K562 (cell line): Measurements from ENCODE around the gene RBMS3. TPM values are rescaled to one million over a fixed set of nuclear protein-coding genes. Genes with fewer than 3 reads are reported as not detected.

Experiments used
- ATAC-seq: fragments of 200-7000 bp; cut with Tn5 transposase; 3 replicates; pipeline ENCODE4 v1.9.1; 2020; ENCODE audit warnings: moderate library complexity
- BruUV-seq: library from RNA; stranded (reverse); fragments of 400-500 nt; replicated peaks from 2 replicates; lab custom pipeline; 2021; lab: Mats Ljungman, UMichigan
- CTCF ChIA-PET: fragments of 300-600 bp; formaldehyde crosslinking; extraction: SDS; loops from one replicate; lab custom pipeline; 2021; ENCODE audit warnings: low intra/inter-chr PET ratio; lab: Yijun Ruan, JAX
- POLR2A ChIA-PET: fragments of 300-600, 350-650 bp; sonication (Branson Sonifier 250); formaldehyde crosslinking; extraction: SDS; loops from one replicate; lab custom pipeline; 2021; ENCODE audit warnings: antibody characterized with exemption, inconsistent platforms; lab: Yijun Ruan, JAX
- DNase-seq, 4 experiments: peaks; one replicate each; pipeline versions ENCODE4 v3.0.0 to v3.0.0-alpha.2; 2011 to 2018; ENCODE audit warnings: low spot score in 3 of 4, mixed read lengths in 3 of 4; ENCODE audit errors: extremely low read depth in 1 of 4
- FAIRE-seq: peaks from 2 replicates; lab custom pipeline; 2011; peaks lifted over from hg19 to GRCh38; lab: Jason Lieb, UNC
- H2AFZ ChIP-seq: 2 replicates; pipeline ENCODE4 v1.6.0; 2011; ENCODE audit warnings: low read depth, low read length, control low read depth, inconsistent platforms
- H3K27ac ChIP-seq: fragments of 200-600 bp; 3 replicates; pipeline ENCODE4 v1.8.0; 2011; ENCODE audit warnings: low read depth, mild to moderate bottlenecking, control low read depth, inconsistent platforms, low read length, moderate library complexity, mixed read lengths; ENCODE audit errors: extremely low read depth
- H3K27me3 ChIP-seq, 2 experiments: fragments of 300-600 bp in 1 of 2; 2 replicates in 1 of 2; 3 replicates in 1 of 2; pipeline versions ENCODE4 v1.6.0 to v1.8.0; 2011; ENCODE audit warnings: inconsistent platforms in 2 of 2, low read length in 2 of 2, mild to moderate bottlenecking in 1 of 2, mixed read lengths in 1 of 2, moderate library complexity in 1 of 2; ENCODE audit not compliant: control insufficient read depth in 2 of 2, insufficient read depth in 2 of 2
- H3K36me3 ChIP-seq: fragments of 300-600 bp; 3 replicates; pipeline ENCODE4 v1.8.0; 2011; ENCODE audit warnings: mild to moderate bottlenecking, low read length, inconsistent platforms; ENCODE audit not compliant: control insufficient read depth, insufficient read depth
- H3K4me1 ChIP-seq, 2 experiments: fragments of 200-600 bp in 1 of 2; replicated peaks in 1 of 2; 2 replicates in 1 of 2; 3 replicates in 1 of 2; pipeline versions ENCODE4 v1.5.1 to v1.8.0; 2011; ENCODE audit warnings: inconsistent platforms in 2 of 2, low read length in 2 of 2, mild to moderate bottlenecking in 1 of 2, mixed read lengths in 1 of 2, moderate library complexity in 1 of 2; ENCODE audit not compliant: control insufficient read depth in 2 of 2, insufficient read depth in 2 of 2
- H3K4me2 ChIP-seq: 2 replicates; pipeline ENCODE4 v1.6.1; 2011; ENCODE audit warnings: low read length, control low read depth, inconsistent platforms, mixed read lengths; ENCODE audit not compliant: insufficient read depth
- H3K4me3 ChIP-seq: fragments of 200-600 bp; sonication (generic), shearing (Covaris generic); 2 replicates; pipeline ENCODE4 v1.5.1; 2016; ENCODE audit warnings: control low read depth, inconsistent platforms
- H3K79me2 ChIP-seq: fragments of 200-600 bp; 3 replicates; pipeline ENCODE4 v1.8.0; 2011; ENCODE audit warnings: low read length, inconsistent platforms; ENCODE audit not compliant: control insufficient read depth, insufficient read depth
- H3K9ac ChIP-seq, 2 experiments: 2 replicates each; pipeline versions ENCODE4 v1.6.0 to v1.6.1; 2011; ENCODE audit warnings: low read depth in 2 of 2, low read length in 2 of 2, control low read depth in 1 of 2, inconsistent platforms in 1 of 2, mild to moderate bottlenecking in 1 of 2, mixed read lengths in 1 of 2; ENCODE audit not compliant: insufficient read depth in 1 of 2
- H3K9me1 ChIP-seq: one replicate; pipeline ENCODE4 v1.6.0; 2011; ENCODE audit warnings: inconsistent platforms, mild to moderate bottlenecking, low read length, moderate library complexity; ENCODE audit not compliant: control insufficient read depth, insufficient read depth
- H3K9me3 ChIP-seq: replicated peaks from 2 replicates; pipeline ENCODE4 v1.5.1; 2011; ENCODE audit warnings: low read depth, low read length, inconsistent platforms; ENCODE audit not compliant: control insufficient read depth, insufficient read depth
- H4K20me1 ChIP-seq: replicated peaks from 2 replicates; pipeline ENCODE4 v1.6.1; 2011; ENCODE audit warnings: low read length, inconsistent platforms, mixed read lengths; ENCODE audit not compliant: control insufficient read depth, insufficient read depth
- CHD7 ChIP-seq: fragments of 200-600 bp; sonication (generic); IDR thresholded peaks from one replicate; pipeline ENCODE4 v1.6.1; 2012; ENCODE audit warnings: mild to moderate bottlenecking, low read depth, low read length, inconsistent platforms
- MLX ChIP-seq, 2 experiments: fragments of 450-650 bp in 1 of 2; sonication (generic) in 1 of 2; formaldehyde crosslinking; conservative IDR thresholded peaks; 2 replicates each; pipeline versions ENCODE4 v1.4.0 to v1.8.1; 2020 to 2022; ENCODE audit warnings: mild to moderate bottlenecking in 1 of 2, missing genetic modification reagents in 1 of 2
- NR4A1 ChIP-seq, 2 experiments: fragments of 250-450 bp in 1 of 2; fragments of 450-650 bp in 1 of 2; sonication (Bioruptor Pico) in 1 of 2; IDR thresholded peaks; 2 replicates each; pipeline versions ENCODE4 v1.4.0 to v1.6.1; 2016 to 2020; ENCODE audit warnings: mild to moderate bottlenecking in 2 of 2, missing compliant biosample characterization in 1 of 2, missing genetic modification characterization in 1 of 2, moderate library complexity in 1 of 2
- NUFIP1 ChIP-seq: fragments of 450-650 bp; IDR thresholded peaks from 2 replicates; pipeline ENCODE4 v1.6.1; 2018; ENCODE audit not compliant: partially characterized antibody
- PCBP1 ChIP-seq: fragments of 200-400 bp; formaldehyde crosslinking; IDR thresholded peaks from 2 replicates; pipeline ENCODE4 v1.6.1; 2018; ENCODE audit warnings: mild to moderate bottlenecking, low read depth, low read length; ENCODE audit not compliant: poor library complexity, severe bottlenecking
- ZNF449 ChIP-seq: fragments of 250-450 bp; sonication (Bioruptor Pico); IDR thresholded peaks from 2 replicates; pipeline ENCODE4 v1.8.0; 2022; ENCODE audit warnings: moderate library complexity, mild to moderate bottlenecking, inconsistent platforms
- WGBS: fragments of 100-300 bp; shearing (Covaris generic); methylation state at CpG from one replicate; pipeline ENCODE4 v1.1.6; 2016; ENCODE audit warnings: low coverage, mixed read lengths; ENCODE audit not compliant: insufficient coverage; ENCODE audit errors: missing lambda C conversion rate; 5-methylcytosine and 5-hydroxymethylcytosine counted together
- in situ Hi-C: fragments of 300-500 bp; cut with MboI; formaldehyde crosslinking; loops from 4 replicates; pipeline ENCODE4 v1.15.0; 2018; ENCODE audit warnings: inconsistent platforms, mixed read lengths
- intact Hi-C: fragments of 100-400 bp; cut with micrococcal nuclease; formaldehyde crosslinking; loops from 2 replicates; pipeline ENCODE4 v1.14.2; 2022
- polyA plus RNA-seq, 8 experiments: library from polyadenylated mRNA; depleted of rRNA in 4 of 8; stranded (reverse) in 5 of 8; unstranded in 3 of 8; fragments of >200 nt; fragmentation: Nextera tagmentation in 2 of 8; fragmentation: Illumina TruSeq in 1 of 8; extraction: Ambion mirVana in 2 of 8; extraction: Trizol in 1 of 8; gene quantifications; 2 replicates each; pipeline versions ENCODE4 v1.2.1 to v1.2.3, GENCODE V29; 2011 to 2014; ENCODE audit warnings: inconsistent platforms in 1 of 8, missing spikeins in 1 of 8
- total RNA-seq, 7 experiments: library from RNA; depleted of rRNA in 6 of 7; stranded (reverse); fragments of >200 nt in 6 of 7; fragmentation: Illumina TruSeq in 2 of 7; extraction: Trizol in 2 of 7; gene quantifications; 2 replicates each; pipeline versions ENCODE4 v1.2.1 to v1.2.3, GENCODE V29; 2011 to 2021; ENCODE audit warnings: low replicate concordance in 1 of 7

Gene RBMS3
- total and polyA plus RNA-seq, 9 of the 15 experiments (the other 6 are each of a cell fraction or from before 2014, with no cell fraction given), result 0.20 TPM; not detected in 8

- TF ChIP-seq MLX (CRISPR knock-in tag; conservative IDR thresholded peaks at IDR 0.05) (no peak), ZNF449 (no peak), PCBP1 (no peak), NR4A1 (CRISPR knock-in tag; IDR thresholded peaks at IDR 0.05) (no peak), NR4A1 (tag; IDR thresholded peaks at IDR 0.05) (no peak)
- TF ChIP-seq, all 486 proteins: peak for 0
Measured at GRCh38 chr3:29302619-29303018, 21.7 kb downstream of the RBMS3 start (continued).

GRCh38 chr3:29307295-29307694 lies 26.4 kb downstream of the RBMS3 start:
- in situ Hi-C loops, result no loop called here
- no peak for ATAC-seq
- CTCF ChIA-PET, result no interaction called here
- TF ChIP-seq CHD7 (no peak), NUFIP1 (no peak), NR4A1 (CRISPR knock-in tag; IDR thresholded peaks at IDR 0.05) (no peak), NR4A1 (tag; IDR thresholded peaks at IDR 0.05) (no peak)

More at GRCh38 chr3:29307295-29307694, 26.4 kb downstream of the RBMS3 start:
- POLR2A ChIA-PET, result no interaction called here
- no peaks in the 10 kb centered on the region for H3K4me1 ChIP-seq
- no peaks in the 10 kb centered on the region for H3K9me1 ChIP-seq
- no peak overlapping the region for H3K4me2 ChIP-seq
- H4K20me1 ChIP-seq, result no peaks in the 10 kb centered on the region
- WGBS, result 0% methylated on average over 1 of the region's 1 CpG
- no peaks in the 10 kb centered on the region for H3K9me3 ChIP-seq
- H3K27me3 ChIP-seq, result no peaks in the 10 kb centered on the region
- no peak overlapping the region for H3K27ac ChIP-seq
- H3K9ac ChIP-seq, result no peak overlapping the region
- no peak overlapping the region for H3K4me3 ChIP-seq
- no peak for FAIRE-seq
- H2AFZ ChIP-seq, result no peak overlapping the region
- DNase-seq, result no peak
- intact Hi-C loops, result no loop called here
- no peaks in the 10 kb centered on the region for H3K79me2 ChIP-seq
- H3K36me3 ChIP-seq, result no peaks in the 10 kb centered on the region
- no TSS peak for BruUV-seq
